Kidney epithelial cell (primary cell): ENCODE data around the gene GGT5. TPM values are rescaled to one million over a fixed set of nuclear protein-coding genes. Genes with fewer than 3 reads are reported as not detected.
"Not testable (repeated sequence)": the region's sequence is repeated elsewhere in the genome, so short reads cannot be mapped to it uniquely, and the experiment has no call there.

ENCODE experiments used
- DNase-seq: peaks from one replicate; pipeline ENCODE4 v3.0.0-alpha.2; 2010; ENCODE audit warnings: low read depth
- H3K27me3 ChIP-seq: 2 replicates; pipeline ENCODE4 v1.6.0; 2011; ENCODE audit warnings: low read length; ENCODE audit not compliant: control insufficient read depth, insufficient read depth
- H3K36me3 ChIP-seq: 2 replicates; pipeline ENCODE4 v1.5.1; 2011; ENCODE audit warnings: low read length; ENCODE audit not compliant: control insufficient read depth, insufficient read depth
- H3K4me3 ChIP-seq: 2 replicates; pipeline ENCODE4 v1.5.1; 2011; ENCODE audit warnings: low read depth, mild to moderate bottlenecking, control low read depth, low read length
- total RNA-seq: library from RNA; depleted of rRNA; stranded (reverse); fragments of >200 nt; gene quantifications from 2 replicates; pipeline ENCODE4 v1.2.3, GENCODE V29; 2015
- TF ChIP-seq, protein P1 (sequence below): IDR thresholded peaks from 2 replicates; pipeline ENCODE4 v1.5.1; 2011; ENCODE audit warnings: mild to moderate bottlenecking, moderate library complexity, low read length, control low read depth, inconsistent platforms; ENCODE audit not compliant: insufficient read depth, poor library complexity, severe bottlenecking

GGT5 gene
- total RNA-seq, 1 donor from 2014 or later = 5.9 TPM

DNA sequence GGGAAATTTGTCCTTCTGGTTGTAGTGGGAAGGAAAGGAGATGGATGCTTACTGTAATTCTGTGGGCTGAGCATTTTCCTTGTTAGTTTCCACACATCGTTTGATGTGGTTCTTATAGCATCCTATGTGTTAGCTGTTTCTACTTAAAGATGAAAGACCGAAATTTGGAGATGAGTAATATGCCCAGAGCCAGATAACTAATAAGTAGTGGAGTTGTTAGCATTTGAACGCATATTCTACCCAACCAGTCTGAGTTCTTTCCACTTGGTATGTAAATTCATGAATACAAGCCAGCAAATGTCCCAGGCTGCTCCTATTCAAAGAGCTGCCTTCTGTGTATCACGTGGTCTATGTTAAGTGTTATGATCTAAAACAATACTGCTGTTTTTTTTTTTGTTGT is 40.4 kb upstream of the GGT5 start:
- no peak for DNase-seq
- H3K27me3 ChIP-seq = no peaks in the 10 kb centered on the region
- no peaks in the 10 kb centered on the region for H3K36me3 ChIP-seq
- TF ChIP-seq, protein P1, sequence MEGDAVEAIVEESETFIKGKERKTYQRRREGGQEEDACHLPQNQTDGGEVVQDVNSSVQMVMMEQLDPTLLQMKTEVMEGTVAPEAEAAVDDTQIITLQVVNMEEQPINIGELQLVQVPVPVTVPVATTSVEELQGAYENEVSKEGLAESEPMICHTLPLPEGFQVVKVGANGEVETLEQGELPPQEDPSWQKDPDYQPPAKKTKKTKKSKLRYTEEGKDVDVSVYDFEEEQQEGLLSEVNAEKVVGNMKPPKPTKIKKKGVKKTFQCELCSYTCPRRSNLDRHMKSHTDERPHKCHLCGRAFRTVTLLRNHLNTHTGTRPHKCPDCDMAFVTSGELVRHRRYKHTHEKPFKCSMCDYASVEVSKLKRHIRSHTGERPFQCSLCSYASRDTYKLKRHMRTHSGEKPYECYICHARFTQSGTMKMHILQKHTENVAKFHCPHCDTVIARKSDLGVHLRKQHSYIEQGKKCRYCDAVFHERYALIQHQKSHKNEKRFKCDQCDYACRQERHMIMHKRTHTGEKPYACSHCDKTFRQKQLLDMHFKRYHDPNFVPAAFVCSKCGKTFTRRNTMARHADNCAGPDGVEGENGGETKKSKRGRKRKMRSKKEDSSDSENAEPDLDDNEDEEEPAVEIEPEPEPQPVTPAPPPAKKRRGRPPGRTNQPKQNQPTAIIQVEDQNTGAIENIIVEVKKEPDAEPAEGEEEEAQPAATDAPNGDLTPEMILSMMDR = no peak
- no peak overlapping the region for H3K4me3 ChIP-seq

GRCh38 chr22:24284747-24285203 is 39.9 kb upstream of the GGT5 start:
- TF ChIP-seq, protein P1 = no peak
- no peak overlapping the region for H3K4me3 ChIP-seq
- no peak for DNase-seq
- no peaks in the 10 kb centered on the region for H3K27me3 ChIP-seq
- H3K36me3 ChIP-seq = no peaks in the 10 kb centered on the region

DNA sequence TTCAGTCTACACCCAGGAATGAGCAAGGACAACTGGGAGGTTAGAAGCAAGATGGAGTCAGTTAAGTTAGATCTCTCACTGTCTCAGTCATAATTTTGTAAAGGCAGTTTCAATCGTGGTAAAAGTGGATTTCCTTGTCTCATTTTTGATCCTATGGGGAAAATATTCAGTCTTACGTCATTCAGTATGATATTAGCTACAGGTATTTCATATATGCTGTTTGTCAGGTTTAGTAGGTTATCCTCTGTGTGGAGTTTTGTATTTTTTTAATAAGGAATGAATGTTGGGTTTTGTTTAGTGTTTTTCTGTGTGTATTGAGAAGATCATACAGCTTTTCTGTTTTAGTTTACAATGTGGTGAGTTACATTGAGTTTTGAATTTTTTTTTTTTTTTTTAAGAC is 37.5 kb upstream of the GGT5 start:
- DNase-seq = no peak
- TF ChIP-seq, protein P1 = no peak
- no peaks in the 10 kb centered on the region for H3K36me3 ChIP-seq
- no peak overlapping the region for H3K4me3 ChIP-seq
- H3K27me3 ChIP-seq = no peaks in the 10 kb centered on the region

DNA sequence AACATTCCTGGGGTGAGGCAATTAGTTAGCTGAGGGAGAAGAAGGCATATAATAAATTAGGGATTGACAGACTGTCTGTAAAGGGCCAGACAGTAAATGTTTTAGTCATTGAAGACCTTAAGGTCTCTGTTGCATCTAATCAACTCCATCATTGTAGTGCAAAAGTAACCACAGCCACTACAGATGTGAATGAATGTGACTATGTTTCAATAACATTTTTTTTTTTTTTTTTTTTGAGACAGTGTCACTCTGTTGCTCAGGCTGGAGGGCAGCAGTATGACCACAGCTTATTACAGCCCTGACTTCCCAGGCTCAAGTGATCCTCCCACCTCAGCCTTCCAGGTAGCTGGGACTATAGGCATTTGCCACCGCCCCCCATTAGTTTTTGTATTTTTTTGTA is 35.5 kb upstream of the GGT5 start:
- DNase-seq, H3K4me3 ChIP-seq, H3K36me3 ChIP-seq, H3K27me3 ChIP-seq: not testable (repeated sequence)

DNA sequence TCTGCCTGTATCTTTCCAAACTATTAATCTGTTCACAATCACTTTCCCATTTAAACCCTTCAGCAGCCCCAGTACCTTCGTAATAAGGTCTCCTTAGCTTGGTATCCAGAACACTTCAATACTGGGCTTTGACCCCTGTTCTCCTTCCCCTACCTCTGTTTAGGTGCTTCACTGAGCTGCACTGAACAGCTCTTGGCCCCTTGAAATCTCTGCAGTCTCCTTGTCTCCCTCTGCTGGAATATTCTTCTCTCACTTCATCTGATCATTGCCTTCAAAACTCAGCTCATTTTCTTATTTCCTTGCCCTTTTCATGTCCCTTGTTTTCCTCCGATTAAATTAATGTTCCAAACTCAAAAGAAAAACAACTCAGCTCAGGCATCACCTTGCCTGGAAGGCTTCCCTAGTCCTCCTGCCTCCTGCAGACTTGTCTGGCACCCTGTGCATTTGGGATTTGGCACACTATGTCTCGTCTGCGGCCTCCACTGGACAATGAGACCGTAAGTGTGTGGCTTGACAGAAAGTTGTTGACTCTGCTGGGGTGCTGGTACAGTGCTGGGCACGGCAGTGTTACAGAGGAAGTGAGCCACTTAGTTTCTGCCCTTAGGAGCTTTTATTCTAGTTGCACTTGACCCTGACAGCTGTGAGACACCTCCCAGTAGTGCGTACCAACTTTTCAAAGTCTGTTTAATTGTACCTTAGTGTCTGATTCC is 30.0 kb upstream of the GGT5 start:
- not testable (repeated sequence) for DNase-seq, H3K4me3 ChIP-seq, H3K36me3 ChIP-seq, H3K27me3 ChIP-seq

GRCh38 chr22:24273906-24274305 is 29.0 kb upstream of the GGT5 start:
- not testable (repeated sequence) for H3K27me3 ChIP-seq, H3K36me3 ChIP-seq, DNase-seq, H3K4me3 ChIP-seq

DNA sequence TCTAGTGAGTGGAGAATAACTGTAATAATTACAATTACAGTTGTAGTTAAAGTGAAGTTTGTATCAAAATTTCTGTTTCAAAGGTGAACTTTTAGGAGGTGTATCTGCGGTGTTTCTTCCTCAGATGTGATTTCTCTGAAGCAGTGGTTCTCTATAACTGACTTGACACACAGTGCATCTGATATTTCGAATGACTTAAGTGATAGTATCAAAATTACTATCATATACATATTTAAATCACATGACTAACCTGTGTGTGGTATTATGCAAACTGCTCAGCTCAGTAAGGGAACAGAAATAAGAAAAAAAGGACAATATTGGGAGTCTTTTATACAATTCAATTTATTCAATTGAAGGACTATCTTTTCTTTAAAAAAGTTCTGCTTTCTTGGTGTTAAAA is 28.1 kb upstream of the GGT5 start:
- not testable (repeated sequence) for H3K27me3 ChIP-seq, H3K36me3 ChIP-seq, DNase-seq, H3K4me3 ChIP-seq

- no peaks in the 10 kb centered on the region for H3K27me3 ChIP-seq
- TF ChIP-seq, protein P1 = no peak
- peak overlapping the region; percentile 77 for H3K4me3 ChIP-seq
- H3K36me3 ChIP-seq = no peaks in the 10 kb centered on the region
- no peak for DNase-seq
Measured at GRCh38 chr22:24271386-24271854, 26.5 kb upstream of the GGT5 start.
